HG03039 (cell line): Measurements from ENCODE around the gene AP3B1.

ENCODE experiments used
- ATAC-seq: cut with Tn5 transposase; IDR thresholded peaks from one replicate; pipeline ENCODE4 v1.9.1; 2021; ENCODE audit warnings: mild to moderate bottlenecking, moderate library complexity; ENCODE audit not compliant: unreplicated experiment

Gene AP3B1

GRCh38 chr5:78162253-78162862 lies 132.1 kb downstream of the AP3B1 start:
- ATAC-seq: no peak

- no peak for ATAC-seq
Observed at GRCh38 chr5:78157001-78157400, 137.5 kb downstream of the AP3B1 start.

- no peak for ATAC-seq
Observed at GRCh38 chr5:78151594-78152271, 142.8 kb downstream of the AP3B1 start.

- ATAC-seq: no peak
Observed at GRCh38 chr5:78137290-78137689, 157.2 kb downstream of the AP3B1 start.

- no peak for ATAC-seq
Observed at GRCh38 chr5:78133423-78133822, 161.1 kb downstream of the AP3B1 start.

GRCh38 chr5:78132507-78132906 lies 162.0 kb downstream of the AP3B1 start:
- ATAC-seq: no peak

GRCh38 chr5:78129597-78129996 lies 164.9 kb downstream of the AP3B1 start:
- ATAC-seq: no peak

GRCh38 chr5:78127875-78128274 lies 166.6 kb downstream of the AP3B1 start:
- no peak for ATAC-seq

GRCh38 chr5:78126536-78126935 lies 168.0 kb downstream of the AP3B1 start:
- ATAC-seq: no peak

- ATAC-seq: no peak
Observed at GRCh38 chr5:78116167-78116566, 178.3 kb downstream of the AP3B1 start.

GRCh38 chr5:78113689-78114264 lies 180.7 kb downstream of the AP3B1 start:
- no peak for ATAC-seq

- ATAC-seq: no peak
Observed at GRCh38 chr5:78112931-78113330, 181.6 kb downstream of the AP3B1 start.

GRCh38 chr5:78109891-78110324 lies 184.6 kb downstream of the AP3B1 start:
- no peak for ATAC-seq

GRCh38 chr5:78108564-78108963 lies 185.9 kb downstream of the AP3B1 start:
- ATAC-seq: no peak

GRCh38 chr5:78103232-78103918 lies 191.1 kb downstream of the AP3B1 start:
- no peak for ATAC-seq

GRCh38 chr5:78102500-78102899 lies 192.0 kb downstream of the AP3B1 start:
- ATAC-seq: no peak

- no peak for ATAC-seq
Observed at GRCh38 chr5:78095125-78095524, 199.4 kb downstream of the AP3B1 start.

- no peak for ATAC-seq
Observed at GRCh38 chr5:78090002-78090401, 204.5 kb downstream of the AP3B1 start.

GRCh38 chr5:78078858-78079257 lies 215.6 kb downstream of the AP3B1 start:
- no peak for ATAC-seq

GRCh38 chr5:78077369-78078068 lies 217.0 kb downstream of the AP3B1 start:
- no peak for ATAC-seq

GRCh38 chr5:78076351-78076750 lies 218.1 kb downstream of the AP3B1 start:
- no peak for ATAC-seq
